Putamen (tissue), 1 donor: ENCODE data around the gene TBX21.
"Not testable (repeated sequence)": the region's sequence is repeated elsewhere in the genome, so short reads cannot be mapped to it uniquely, and the experiment has no call there.

Experiments used
- DNase-seq: peaks from one replicate; pipeline ENCODE4 v3.0.0-alpha.2; 2016; ENCODE audit warnings: low spot score

Gene TBX21

DNA sequence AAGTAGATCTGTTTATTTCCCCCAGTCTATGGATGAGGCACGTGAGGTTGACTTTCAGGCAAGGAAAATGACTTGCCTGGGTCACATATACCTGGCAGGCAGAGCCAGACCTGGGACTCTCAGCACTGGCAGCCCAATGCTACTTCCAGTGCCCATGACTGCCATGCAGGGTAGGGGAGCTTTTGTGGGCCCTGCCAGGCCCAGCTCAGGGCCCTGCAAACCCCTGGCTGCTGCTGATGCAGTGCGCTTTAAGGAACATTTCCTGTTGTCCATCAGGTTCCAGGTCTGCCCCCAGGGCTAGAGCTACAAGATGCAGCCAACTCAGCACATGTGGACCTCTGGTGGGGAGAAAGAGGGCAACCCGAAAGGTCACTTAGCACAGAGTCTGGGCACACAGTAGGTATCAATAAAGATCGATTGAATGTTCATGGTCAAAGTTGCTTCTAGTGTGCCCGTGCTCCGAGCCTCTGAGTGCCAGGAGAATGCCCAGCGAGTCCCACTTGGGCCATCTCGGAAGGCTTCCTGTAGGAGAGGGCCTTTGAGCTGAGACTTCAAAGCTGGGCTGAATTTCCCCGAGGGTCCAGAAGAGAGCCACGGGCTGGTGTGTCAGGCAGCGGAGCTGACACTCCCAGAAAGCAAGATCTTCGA, 513 bp upstream of the TBX21 start:
- DNase-seq: no peak

DNA sequence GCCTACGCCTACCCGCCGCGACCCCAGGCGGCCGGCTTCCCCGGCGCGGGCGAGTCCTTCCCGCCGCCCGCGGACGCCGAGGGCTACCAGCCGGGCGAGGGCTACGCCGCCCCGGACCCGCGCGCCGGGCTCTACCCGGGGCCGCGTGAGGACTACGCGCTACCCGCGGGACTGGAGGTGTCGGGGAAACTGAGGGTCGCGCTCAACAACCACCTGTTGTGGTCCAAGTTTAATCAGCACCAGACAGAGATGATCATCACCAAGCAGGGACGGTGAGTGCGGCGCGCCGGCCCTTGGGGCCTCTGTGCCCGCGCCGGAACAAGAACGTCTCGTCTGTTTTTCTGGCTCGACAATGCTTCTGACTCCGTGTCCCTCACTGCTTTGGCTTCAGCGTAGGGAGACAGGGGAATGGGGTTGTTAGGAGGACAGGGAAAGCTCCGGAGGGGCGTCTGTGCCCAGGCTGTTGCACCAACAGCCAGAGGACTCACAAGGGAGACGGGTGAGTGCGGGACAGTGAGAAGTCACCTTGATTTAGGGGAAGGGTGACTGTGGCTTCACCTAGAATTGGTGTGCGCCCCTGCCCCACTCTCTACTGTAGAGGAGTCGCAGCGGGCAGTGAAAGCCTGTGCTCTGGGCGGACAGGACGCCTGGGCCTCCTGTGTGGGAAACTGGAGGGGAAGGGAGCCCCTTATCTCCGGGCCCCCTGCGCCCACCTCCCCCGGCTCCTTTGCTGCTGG, 806 bp downstream of the TBX21 start:
- DNase-seq: no peak

DNA sequence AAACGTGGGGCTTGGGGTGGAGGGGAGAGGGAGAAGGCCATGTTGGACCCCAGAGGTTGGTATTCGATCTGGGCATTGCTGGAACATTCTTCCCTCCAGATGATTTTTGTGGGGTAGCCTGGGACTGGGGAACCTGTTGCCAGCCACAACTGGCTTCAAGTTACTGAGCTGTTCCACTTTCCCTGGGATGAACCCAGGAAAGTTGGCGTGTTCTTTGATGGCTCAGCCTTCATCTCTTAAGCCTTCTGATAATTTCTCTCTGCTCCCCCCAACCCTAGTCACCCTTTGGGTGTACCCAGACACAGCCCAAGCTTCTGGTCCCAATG, 2.1 kb downstream of the TBX21 start:
- no peak for DNase-seq

DNA sequence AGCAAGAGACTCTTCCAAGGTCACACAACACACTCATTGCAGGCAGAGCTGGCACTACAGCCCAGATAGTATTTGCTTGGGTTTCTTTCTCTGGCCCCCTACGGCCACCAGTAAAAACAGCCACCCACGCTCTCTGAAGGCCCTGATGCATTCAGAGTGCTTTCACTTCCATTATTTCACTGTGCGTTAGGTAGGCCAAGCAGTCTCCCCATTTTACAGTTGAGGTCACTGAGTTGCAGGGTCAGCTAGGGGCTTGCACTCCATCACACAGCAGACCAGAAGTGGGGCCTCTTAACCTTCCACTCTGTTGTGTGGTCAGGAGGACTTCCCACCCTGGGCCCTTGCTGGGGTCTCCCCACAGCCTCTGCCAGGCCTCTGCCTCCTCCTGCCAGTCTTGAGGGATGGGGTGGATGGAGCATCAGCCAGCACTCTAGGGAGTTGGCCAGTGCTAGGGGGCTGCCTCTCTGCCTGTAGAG, 2.5 kb downstream of the TBX21 start:
- no peak for DNase-seq

DNA sequence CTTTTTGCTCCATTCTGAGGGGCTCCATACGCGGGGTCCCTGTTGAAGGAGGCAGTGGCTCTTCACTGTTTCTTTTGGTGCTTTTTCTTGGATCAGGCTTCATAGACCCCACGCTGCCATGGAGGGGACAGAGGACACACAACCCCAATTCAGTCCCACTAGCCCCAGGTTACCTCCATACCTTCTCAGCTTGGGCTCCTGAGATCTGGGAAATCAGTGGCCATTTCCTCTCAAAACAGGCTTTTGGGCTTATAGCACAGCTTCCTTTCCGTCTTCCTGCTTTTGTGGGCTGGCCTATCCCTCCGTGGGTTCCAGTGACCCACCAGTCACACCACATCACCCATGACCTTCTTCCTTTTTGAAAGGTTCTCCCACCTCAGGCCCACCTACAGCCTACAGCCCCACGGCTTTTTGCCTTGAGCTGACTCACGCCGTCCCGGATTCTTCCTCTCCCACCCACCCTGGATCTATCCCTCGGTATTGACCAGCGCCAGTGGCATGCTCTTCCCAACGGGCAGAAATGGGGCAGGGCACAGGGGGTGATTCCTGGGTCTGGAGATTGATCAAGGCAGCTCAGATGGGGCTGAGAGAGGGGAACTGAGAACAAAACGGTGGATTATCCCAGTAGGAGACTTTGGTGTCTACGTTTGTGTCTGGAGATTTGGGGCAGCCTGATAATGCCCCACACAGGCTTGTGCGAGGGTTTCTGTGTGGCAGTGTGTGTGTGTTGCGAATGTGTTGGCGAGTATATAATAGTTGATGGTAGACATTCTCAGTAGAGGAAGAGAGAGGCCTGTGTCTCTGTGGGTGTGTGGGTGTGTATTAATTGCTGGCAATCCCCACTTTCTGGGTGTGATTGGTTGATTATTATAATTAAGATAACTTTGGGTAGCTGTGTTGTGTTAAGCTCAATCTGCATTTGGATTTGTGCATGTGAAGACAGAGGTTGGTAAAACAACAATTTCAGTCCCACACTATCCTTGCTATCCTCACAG, 3.8 kb downstream of the TBX21 start:
- DNase-seq: no peak

DNA sequence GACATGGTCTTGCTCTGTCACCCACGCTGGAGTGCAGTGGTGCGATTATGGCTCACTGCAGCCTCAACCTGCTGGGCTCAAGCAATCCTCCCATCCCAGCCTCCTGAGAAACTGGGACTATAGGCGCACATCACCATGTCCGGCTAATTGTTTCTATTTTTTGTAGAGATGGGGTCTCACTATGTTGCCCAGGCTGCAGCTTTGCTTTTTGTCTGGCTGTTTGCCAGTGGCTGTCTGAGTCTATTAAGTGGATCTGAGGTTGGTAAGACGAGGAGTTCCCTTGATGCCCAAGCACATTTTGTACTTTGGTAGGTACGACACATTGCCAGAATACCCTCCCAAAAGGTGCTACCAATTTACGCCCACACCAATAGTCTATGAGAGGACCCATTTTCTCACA, 5.1 kb downstream of the TBX21 start:
- DNase-seq: no peak

DNA sequence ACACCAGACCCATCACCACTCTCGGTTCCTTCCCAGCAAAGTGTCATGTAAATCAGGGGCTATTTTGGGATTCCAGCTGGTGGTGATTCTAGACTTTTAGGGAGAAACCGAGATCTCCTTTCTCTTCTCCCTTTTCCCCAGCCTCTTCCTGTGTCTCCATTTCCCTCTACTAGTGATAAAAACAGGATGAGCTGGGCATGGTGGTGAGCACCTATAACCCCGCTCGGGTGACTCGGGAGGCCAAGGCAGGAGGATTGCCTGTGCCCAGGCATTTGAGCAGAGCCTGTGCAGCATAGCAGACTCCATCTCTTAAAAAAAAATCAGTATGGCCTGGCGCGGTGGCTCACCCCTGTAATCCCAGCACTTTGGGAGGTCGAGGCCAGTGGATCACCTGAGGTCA, 6.1 kb downstream of the TBX21 start:
- no peak for DNase-seq

DNA sequence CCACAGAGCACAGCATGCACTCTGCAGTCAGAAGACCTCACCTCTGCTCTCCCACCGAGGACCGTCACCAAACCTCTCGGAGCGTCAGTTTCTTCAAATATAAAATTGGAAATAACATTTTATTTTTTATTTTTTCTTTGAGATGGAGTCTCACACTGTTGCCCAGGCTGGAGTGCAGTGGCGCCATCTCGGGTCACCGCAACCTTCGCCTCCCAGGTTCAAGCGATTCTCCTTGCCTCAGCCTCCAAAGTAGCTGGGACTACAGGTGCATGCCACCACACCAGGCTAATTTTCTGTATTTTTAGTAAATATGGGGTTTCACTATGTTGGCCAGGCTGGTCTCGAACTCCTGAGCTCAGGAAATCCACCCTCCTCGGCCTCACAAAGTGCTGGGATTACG, 6.9 kb downstream of the TBX21 start:
- DNase-seq: not testable (repeated sequence)

DNA sequence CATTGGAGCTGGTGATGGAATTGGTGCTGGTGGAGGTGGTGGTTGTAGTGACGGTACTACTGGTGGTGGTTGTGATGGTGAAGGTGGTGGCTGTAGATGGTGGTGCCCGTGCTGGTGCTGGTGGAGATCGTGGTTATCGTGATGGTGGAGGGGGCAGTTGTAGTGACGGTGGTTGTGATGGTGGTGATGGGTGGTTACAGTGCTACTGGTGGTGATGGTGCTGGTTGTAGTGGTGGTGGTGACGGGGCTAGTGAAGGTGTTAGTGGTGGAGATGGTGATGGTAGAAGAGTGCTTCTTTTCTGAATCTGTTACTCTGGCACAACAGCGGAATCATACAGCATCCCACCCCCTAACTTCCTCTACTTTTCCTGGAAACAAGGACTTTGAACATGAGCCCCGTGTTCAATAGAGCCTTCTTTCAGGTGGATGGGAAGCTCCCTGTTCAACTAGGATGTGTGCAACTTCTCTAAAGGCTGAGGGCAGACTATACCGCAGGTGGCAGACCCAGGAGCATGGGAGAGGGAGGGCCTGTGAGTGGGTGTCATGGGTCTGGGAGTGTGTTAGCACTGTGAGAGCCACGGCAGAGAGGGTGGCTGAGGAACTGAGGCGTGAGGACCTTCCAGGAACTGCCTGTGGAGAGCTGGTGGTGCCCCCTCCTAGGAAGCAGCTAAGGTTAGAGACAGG, 8.2 kb downstream of the TBX21 start:
- DNase-seq: no peak

DNA sequence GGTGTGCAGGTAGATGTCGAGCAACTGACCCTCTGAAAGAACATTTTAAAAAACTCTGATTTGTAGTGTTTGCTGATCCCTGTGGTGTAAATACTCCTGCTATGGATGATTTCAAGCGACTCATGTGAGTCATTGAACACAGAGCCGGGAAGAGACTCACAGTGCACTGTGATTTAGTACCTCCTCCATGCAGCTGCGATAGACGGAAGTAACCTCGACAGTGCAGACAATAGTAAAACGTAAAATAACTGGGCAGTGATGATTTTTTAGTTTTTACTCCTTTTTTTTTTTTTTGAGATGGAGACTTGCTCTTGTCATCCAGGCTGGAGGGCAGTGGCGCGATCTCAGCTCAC, 8.7 kb downstream of the TBX21 start:
- no peak for DNase-seq

DNA sequence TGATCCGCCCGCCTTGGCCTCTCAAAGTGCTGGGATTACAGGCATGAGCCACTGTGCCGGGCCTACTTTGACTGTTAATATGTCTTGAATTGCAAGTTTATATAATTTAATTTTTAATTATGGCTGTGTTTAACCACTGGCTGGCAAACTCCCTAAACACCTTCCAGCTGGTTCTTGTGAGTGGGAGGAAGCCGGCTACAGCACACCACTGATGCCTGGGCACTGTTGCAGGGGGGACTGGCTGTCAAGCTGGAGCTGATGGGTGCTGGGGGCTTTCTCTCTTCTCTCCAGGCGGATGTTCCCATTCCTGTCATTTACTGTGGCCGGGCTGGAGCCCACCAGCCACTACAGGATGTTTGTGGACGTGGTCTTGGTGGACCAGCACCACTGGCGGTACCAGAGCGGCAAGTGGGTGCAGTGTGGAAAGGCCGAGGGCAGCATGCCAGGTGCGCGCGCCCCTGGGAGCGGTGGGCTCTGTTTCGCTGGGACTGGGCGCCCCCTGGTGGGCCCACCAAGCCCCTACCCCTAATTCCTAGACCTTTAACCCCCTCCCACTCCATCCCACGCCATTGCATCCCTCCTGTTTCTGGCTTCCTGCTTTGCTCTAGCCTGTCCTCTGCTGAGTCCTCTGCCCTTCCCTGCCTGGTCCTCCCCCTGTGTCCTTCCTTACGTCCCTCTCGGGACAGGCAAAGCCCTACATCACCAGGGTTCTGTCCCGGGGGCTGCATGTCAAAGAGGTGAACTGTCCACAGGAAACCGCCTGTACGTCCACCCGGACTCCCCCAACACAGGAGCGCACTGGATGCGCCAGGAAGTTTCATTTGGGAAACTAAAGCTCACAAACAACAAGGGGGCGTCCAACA, 9.5 kb downstream of the TBX21 start:
- DNase-seq: no peak

DNA sequence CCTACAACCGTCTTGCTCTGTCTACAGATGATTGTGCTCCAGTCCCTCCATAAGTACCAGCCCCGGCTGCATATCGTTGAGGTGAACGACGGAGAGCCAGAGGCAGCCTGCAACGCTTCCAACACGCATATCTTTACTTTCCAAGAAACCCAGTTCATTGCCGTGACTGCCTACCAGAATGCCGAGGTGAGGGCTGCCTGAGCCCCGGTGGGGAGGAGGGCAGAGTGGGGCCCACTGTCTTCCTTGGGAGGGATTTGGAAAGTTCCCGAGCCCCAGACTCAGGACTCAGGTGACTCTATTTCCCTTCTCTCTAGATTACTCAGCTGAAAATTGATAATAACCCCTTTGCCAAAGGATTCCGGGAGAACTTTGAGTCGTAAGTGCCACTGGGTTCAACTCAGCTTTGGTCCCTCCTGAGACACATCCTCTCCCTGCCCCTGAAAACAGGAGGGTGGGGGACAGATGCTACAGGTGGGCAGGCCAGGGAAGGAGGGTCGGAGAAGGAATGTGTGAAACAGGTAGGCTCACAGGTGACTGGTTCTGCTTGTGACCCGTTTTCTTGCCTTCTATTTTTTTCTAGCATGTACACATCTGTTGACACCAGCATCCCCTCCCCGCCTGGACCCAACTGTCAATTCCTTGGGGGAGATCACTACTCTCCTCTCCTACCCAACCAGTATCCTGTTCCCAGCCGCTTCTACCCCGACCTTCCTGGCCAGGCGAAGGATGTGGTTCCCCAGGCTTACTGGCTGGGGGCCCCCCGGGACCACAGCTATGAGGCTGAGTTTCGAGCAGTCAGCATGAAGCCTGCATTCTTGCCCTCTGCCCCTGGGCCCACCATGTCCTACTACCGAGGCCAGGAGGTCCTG, 11.4 kb downstream of the TBX21 start:
- DNase-seq: no peak

DNA sequence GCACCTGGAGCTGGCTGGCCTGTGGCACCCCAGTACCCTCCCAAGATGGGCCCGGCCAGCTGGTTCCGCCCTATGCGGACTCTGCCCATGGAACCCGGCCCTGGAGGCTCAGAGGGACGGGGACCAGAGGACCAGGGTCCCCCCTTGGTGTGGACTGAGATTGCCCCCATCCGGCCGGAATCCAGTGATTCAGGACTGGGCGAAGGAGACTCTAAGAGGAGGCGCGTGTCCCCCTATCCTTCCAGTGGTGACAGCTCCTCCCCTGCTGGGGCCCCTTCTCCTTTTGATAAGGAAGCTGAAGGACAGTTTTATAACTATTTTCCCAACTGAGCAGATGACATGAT, 12.0 kb downstream of the TBX21 start:
- no peak for DNase-seq

DNA sequence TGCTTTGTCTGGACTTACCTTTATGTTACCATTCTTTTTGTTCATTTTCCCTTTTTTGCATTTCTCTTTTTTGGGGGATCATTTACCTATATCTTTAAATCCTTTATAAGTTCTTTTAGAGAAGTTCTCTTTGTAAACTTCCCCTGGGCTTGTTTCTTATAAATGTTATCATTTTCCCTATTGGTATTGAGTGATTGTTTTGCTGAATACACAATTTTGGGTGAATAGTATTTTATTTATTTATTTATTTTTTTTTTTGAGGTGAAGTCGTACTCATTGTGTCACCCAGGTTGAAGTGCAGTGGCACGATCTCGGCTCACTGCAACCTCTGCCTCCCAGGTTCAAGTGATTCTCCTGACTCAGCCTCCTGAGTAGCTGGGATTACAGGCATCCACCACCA, 18.4 kb downstream of the TBX21 start:
- no peak for DNase-seq

DNA sequence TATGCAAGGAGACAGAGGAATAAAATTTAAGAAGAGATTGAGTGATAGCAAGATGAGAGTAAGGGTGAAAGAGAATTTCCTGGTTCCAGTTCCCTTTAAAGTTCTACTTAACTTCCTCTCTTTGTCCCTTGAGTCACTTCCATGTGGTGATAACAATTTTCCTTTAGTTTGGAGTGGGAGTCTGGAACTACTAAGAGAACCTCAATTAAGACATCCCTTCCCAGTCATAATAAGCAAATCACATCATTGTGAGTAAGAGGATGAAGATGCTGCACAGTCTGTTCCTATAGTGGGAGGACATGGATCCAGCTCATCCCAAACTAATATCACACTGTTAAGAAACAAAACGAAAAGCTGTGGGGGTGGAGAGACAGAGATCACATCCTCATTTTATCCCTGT, 24.4 kb downstream of the TBX21 start:
- DNase-seq: no peak

DNA sequence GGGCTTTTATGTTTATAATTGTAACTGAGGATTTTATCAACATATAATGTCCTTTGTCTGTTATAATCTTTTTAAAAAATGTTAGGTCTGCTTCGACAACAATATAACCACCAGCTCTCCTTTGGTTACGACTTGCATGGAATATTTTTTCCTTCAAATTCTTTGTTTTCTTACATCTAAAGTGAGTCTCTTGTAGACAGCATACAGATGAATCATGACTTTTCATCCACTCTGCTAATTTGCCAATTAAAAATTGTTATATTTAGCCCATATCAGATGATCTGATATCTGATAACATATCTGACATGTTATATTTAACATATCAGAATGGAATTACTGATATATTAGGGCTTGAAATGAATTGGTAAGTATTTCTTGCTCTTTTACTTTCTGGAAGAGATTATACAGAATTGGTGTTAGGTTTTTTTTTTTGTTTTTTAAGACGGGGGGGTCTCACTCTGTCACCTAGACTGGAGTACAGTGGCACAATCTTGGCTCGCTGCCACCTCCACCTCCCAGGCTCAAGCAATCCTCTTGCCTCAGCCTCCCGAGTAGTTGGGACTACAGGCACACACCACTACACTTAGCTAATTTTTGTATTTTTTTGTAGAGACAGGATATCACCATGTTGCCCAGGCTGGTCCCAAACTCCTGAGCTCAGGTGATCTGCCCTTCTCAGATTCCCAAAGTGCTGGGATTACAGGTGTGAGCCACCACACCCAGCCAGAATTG, 27.5 kb downstream of the TBX21 start:
- DNase-seq: no peak

DNA sequence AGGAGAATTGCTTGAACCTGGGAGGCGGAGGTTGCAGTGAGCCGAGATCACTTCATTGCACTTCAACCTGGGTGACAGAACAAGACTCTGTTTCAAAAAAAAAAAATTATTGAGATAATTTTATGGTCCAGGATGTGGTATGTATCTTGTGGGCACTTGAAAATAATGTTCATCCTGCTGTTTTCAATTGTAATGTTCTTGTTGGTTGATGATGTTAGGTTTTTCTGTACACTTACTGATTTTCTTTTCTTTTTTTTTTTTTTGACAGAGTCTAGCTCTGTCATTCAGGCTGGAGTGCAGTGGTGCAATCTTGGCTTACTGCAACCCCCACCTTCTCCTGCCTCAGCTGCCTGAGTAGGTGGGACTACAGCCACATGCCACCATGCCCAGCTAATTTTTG, 29.7 kb downstream of the TBX21 start:
- no peak for DNase-seq

DNA sequence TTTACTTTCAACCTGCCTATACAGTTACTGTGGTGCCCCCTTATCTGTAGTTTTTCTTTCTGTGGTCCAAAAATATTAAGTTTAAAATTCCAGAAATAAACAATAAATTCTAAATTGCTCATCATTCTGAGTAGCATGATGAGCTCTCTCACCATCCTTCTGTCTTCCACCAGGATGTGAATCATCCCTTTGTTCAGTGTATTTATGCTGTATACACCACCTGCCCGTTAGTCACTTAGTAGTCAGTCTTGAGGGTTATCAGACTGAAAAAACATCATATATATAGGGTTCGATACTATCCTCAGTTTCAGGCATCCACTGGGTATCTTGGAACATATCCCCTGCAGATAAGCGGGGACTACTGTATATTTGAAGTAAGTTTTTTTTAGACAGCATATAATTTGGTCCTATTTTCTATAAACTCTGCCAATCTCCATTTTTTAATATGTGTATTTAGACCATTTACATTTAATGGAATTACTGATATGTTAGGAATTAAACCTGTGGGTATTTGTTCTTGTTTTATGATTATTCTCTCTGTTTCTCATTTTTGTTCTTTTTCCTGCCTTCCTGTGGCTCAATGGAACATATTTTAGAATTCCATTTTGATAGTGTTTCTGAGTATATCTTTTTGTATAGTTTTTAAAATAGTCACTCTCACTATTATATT, 31.0 kb downstream of the TBX21 start:
- no peak for DNase-seq

DNA sequence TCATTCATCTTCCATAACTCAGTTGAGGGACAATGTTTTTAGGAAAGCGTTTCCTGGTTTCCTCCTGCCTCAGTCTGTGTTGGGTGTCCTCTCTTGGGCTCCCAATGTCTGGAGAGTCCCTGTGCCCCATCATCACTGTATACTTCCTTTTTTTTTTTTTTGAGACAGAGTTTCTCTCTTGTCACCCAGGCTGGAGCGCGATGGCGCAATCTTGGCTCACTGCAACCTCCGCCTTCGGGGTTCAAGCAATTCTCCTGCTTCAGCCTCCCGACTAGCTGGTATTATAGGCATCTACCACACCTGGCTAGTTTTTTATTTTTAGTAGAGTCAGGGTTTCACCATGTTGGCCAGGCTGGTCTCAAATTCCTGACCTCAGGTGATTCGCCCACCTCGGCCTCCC, 40.6 kb downstream of the TBX21 start:
- DNase-seq: not testable (repeated sequence)
